NCI-H510A treated with DMSO at 0.1 percent for 48 hours (cell line): ENCODE measurements around the gene MBOAT2.

Source experiments
- DNase-seq: peaks from one replicate; lab custom pipeline; 2025; lab: John Stamatoyannopoulos, UW

The MBOAT2 gene

DNA sequence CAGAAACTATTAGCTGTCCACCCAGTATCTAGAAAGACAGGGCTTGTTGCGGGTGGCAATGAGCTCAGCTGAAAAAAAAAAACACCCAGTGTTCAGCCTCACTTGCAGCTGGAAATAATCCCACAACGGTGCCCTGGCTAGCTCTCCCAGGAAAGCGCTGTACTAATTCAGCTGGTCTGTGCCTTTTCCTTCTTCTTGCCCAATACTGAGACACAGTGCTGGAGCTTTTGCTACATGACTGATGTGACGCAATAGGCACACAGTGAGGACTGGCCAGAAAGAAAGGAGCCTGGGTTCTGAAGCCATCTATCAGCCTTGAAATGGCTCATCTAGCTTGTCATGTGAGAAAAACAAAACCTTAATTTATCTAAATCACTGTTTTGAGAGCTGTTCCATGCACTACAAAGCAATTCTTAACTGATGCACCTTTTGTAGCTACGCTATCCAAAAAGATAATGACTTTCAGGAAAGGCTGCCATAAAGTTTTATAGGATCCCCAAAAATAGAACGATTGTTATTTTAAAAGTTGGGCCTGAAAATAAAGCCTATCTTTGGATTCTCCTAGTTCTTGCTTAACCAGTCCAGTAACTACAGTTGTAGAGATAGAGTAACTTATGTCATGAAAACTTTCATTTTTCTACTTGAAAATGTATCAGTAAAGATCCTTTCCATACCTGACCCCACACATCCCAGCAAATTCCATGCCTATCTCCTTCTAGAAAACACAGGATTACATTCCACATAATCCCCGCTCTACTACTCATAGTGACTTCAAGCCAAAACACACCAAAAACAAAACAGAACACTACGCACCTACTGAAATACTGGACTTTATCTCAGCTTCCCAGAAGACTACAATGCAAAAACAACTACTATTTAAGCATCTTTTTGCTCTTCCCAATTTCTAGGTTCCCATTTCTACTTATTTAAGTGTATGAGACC is 181.9 kb downstream of the MBOAT2 start:
- no peak for DNase-seq

DNA sequence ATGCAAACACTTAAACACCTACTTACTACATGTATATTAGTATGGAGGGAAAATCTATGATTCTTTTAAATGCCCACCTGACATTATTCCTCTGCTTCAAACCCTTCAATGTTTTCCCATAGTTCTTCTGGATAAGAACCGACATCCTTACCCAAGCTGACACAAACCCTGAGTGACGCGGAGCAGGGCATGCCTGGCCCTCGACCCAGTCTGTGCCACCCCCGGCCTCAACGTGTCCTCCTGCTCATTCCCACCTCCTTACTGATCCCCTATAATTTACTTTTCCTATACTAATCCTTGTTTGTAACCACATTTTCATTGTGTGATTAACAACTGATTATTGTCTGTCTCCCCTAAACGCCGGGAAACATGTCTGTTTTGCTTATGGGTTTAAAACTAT is 183.5 kb downstream of the MBOAT2 start:
- no peak for DNase-seq

DNA sequence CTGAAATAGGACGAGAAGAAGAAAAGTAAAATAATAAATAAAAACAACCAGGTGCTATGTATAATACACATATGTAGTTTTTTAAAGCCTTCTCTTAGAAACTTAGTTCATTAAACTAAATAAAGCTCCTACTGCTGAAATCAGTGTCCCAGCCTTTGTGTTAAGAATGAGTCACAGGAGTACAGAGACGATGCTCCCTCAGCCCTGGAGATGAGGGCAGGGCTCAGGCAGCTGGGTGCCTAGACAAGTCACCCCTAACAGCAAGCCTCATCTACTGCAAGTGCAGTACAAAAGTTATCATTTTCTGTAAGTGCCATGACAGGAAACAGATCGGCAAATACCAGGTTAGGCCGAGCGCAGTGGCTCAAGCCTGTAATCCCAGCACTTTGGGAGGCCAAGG is 184.3 kb downstream of the MBOAT2 start:
- DNase-seq, result no peak

DNA sequence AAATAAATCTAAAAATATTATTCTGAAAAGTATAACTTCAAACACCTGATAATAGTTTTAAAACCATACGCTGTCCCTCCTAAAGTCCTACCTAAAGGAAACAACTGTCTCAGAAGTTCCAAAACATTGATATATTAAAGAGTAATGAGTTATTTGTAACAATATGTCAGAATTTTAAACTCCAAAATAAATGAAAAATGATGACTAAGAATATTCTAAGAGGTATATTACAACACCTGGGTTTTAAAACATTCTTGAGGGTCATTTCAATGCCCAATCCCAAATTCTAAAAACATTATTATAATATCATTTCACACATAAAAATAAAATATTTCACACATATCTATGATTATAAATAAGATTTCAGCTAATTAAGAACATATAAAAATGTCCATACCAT is 186.3 kb downstream of the MBOAT2 start:
- DNase-seq, result no peak

DNA sequence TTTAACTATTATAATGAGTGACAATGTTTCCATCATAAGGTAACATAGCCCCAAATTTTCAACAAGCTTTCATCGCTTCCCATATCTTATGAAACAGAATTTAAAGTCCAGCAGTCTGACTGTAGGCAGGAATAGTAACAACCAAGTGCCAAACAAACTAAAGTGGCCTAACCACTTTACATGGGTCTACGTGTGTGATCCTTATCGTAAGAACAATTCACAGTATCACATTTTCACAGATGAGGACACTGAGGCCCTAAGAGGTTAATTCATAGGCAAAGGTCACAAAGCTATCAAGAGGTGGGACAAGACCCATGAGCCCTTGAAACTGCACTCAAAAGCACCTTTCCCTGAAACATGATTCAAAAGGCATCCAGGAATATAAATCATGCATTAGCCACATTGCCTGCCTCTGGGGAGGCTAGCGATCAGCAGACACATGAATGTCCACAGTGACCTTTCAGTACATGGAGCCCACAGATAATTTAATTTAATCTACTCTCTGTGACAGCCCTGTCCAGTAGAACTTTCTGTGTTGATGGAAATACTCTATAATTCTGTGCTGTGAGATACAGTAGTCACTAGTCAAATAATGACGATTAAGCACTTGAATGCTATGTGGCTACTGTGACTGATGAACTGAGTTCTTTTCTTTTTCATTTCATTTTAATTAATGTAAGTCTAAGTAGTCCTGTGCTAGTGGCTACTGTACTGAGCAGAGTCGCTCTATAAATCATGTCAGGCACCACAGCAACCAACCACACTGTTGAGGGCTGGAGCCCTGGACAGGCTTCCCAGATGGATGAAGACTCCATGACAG is 196.4 kb downstream of the MBOAT2 start:
- DNase-seq, result peak; percentile 6

DNA sequence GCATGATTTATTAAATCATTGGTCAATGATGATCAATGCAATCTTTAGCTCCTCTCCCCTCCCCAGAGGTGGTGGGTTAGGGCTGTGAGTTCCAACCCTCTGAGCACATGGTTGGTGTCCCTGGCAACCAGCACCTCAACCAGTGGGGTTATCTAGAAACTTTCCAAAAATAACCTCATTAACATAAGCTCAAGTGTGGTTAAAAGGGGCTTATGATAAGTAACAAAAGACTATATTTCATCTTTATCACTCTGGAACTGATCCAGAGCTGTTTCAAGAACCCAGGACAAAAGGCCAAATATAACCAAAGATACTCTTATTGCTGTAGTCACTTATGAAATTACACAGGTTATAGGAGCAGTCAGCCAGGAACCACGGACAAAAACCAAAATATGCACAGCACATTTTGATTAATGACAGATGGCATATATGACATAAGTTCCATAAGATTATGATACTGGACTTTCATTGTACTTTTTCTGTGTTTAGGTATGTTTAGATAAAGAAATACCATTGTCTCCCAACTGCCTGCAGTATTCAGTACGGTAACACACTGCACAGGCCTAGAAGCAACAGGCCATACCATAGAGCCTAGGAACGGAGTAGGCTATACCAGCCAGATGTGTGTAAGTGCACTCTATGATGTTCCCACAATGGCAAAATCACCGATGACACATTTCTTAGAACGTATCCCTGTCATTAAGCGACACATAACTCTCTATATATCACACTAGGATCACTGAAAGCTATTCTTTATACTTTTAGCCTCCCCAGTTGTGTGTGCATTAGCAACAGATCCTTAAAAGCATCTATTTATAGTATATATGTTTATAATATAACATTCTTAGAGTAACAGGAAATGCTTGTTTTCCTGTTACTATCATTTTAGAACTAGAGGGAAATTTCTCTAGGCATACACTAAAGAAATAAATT is 197.9 kb downstream of the MBOAT2 start:
- no peak for DNase-seq

DNA sequence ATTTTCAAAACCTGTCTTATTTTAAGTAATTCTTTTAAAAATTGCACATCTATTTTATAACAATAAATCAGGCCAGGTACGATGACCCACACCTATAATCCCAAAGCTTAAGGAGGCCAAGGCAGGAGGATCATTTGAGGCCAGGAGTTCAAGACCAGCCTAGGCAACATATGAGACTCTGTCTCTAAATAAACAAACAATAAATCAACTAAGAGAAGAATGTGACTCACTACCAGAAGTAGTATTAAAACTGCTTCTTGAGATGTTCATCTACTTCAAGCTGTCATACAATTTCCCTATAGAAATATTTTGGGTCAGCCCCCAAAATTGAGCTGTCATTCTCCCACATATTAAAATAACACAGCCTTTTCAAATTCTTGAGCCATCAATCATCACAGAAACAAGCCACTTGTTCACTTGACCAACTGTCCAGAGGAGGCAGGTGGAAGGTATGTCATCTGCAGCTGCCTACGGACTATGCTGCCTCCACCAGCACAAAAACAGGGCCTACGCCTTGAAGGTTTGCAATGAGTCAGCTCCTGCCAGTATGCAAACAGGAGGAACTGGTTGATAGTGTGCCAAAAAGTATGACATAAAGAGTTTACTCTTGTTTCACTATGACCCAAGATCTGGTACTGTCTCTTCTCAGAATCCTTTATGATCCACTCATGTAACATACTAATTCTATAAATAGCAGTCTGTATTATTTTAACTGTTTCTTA is 199.7 kb downstream of the MBOAT2 start:
- peak; percentile 79 for DNase-seq

DNA sequence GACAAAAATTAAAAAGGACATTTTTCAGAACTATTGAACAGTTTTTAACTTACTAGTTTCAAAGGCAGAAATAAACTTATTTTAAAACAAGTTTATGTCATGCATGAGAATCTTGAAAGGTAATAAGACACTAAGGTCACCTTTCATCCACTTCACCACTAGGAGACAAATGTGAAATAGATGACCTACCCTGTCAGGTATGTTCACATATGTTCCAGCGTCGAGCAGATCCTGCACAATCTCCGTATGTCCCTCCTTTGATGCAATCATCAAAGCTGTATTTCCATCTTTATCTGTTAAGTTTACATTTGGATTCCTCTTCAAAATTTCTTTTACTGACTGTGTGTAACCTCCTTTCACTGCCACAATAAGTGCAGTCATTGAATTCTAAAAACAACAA is 200.7 kb downstream of the MBOAT2 start:
- no peak for DNase-seq
